ENCODE results near the gene PRPF6.

The PRPF6 gene

GRCh38 chr20:63980806-63981728 is at the start of gene PRPF6:
TSS of gene PRPF6 (plus strand) at chr20:63981132. CDS start at chr20:63981246, 114 bp downstream.
- DNase-seq (ENCODE audit: low read depth) = peak; percentile 90

GRCh38 chr20:63931735-63932134 is 49.2 kb upstream of the PRPF6 start:
- DNase-seq (ENCODE audit: low read depth) = no peak

GRCh38 chr20:63932606-63933160 is 48.2 kb upstream of the PRPF6 start:
- DNase-seq (ENCODE audit: low read depth) = no peak

- DNase-seq (ENCODE audit: low read depth) = no peak
Observed at GRCh38 chr20:63933646-63934045, 47.3 kb upstream of the PRPF6 start.

GRCh38 chr20:63934271-63935068 is 46.5 kb upstream of the PRPF6 start:
- DNase-seq (ENCODE audit: low read depth) = no peak

GRCh38 chr20:63935447-63935846 is 45.5 kb upstream of the PRPF6 start:
- no peak for DNase-seq (ENCODE audit: low read depth)

- DNase-seq (ENCODE audit: low read depth) = no peak
Observed at GRCh38 chr20:63937596-63937995, 43.3 kb upstream of the PRPF6 start.

GRCh38 chr20:63939061-63939935 is 41.6 kb upstream of the PRPF6 start:
- DNase-seq (ENCODE audit: low read depth) = no peak

- no peak for DNase-seq (ENCODE audit: low read depth)
Observed at GRCh38 chr20:63940071-63940471, 40.9 kb upstream of the PRPF6 start.

- DNase-seq (ENCODE audit: low read depth) = no peak
Observed at GRCh38 chr20:63940472-63941266, 40.3 kb upstream of the PRPF6 start.

- DNase-seq (ENCODE audit: low read depth) = peak; percentile 87
Observed at GRCh38 chr20:63941282-63942081, 39.5 kb upstream of the PRPF6 start.

- peak; percentile 47 for DNase-seq (ENCODE audit: low read depth)
Observed at GRCh38 chr20:63942250-63942951, 38.5 kb upstream of the PRPF6 start.

GRCh38 chr20:63942969-63943807 is 37.7 kb upstream of the PRPF6 start:
- no peak for DNase-seq (ENCODE audit: low read depth)

GRCh38 chr20:63943808-63944077 is 37.2 kb upstream of the PRPF6 start:
- no peak for DNase-seq (ENCODE audit: low read depth)

- no peak for DNase-seq (ENCODE audit: low read depth)
Observed at GRCh38 chr20:63944078-63944941, 36.6 kb upstream of the PRPF6 start.

GRCh38 chr20:63945031-63945658 is 35.8 kb upstream of the PRPF6 start:
- no peak for DNase-seq (ENCODE audit: low read depth)
